A673 (cell line): ENCODE results near the gene SLMAP.

Experiments used
- CTCF ChIP-seq: fragments of 300-800, 200-600 bp; sonication (generic); conservative IDR thresholded peaks from 2 replicates; pipeline ENCODE4 v1.5.1; 2017; ENCODE audit warnings: low read depth, mild to moderate bottlenecking, antibody characterized with exemption, low read length, moderate library complexity, mixed read lengths
- EZH2 ChIP-seq: fragments of 200-600 bp; sonication (generic); IDR thresholded peaks from 2 replicates; pipeline ENCODE4 v1.6.1; 2017; ENCODE audit warnings: borderline replicate concordance, low read depth, mild to moderate bottlenecking, mixed read lengths, antibody characterized with exemption, low read length; ENCODE audit not compliant: poor library complexity, severe bottlenecking

GRCh38 chr3:57943525-57944495 lies 187.7 kb downstream of the SLMAP start:
- no peak for TF ChIP-seq EZH2
- no peak for TF ChIP-seq CTCF
